Suprapubic skin (tissue), 4 donors: ENCODE data around the gene RBL2. TPM values are rescaled to one million over a fixed set of nuclear protein-coding genes. Genes with fewer than 3 reads are reported as not detected.
"Not testable (repeated sequence)": the region's sequence is repeated elsewhere in the genome, so short reads cannot be mapped to it uniquely, and the experiment has no call there.

Source experiments
- DNase-seq, 2 donors: peaks; one replicate each; pipeline ENCODE4 v3.0.0-alpha.2; 2019; ENCODE audit warnings: low spot score in 2 of 2
- H3K27ac ChIP-seq: fragments of 200-600 bp; sonication (generic); one replicate; pipeline ENCODE4 v1.5.1; 2019
- H3K27me3 ChIP-seq: fragments of 200-600 bp; sonication (generic); one replicate; pipeline ENCODE4 v1.5.1; 2019
- H3K36me3 ChIP-seq: fragments of 200-600 bp; sonication (generic); one replicate; pipeline ENCODE4 v1.5.1; 2019
- H3K4me1 ChIP-seq: fragments of 200-600 bp; sonication (generic); one replicate; pipeline ENCODE4 v1.5.1; 2019
- H3K4me3 ChIP-seq: fragments of 200-600 bp; sonication (generic); one replicate; pipeline ENCODE4 v1.5.1; 2019; ENCODE audit warnings: mild to moderate bottlenecking
- H3K9me3 ChIP-seq: fragments of 200-600 bp; sonication (generic); one replicate; pipeline ENCODE4 v1.5.1; 2019
- EP300 ChIP-seq: sonication (generic); formaldehyde crosslinking; IDR thresholded peaks from one replicate; pipeline ENCODE4 v1.6.1; 2017; ENCODE audit warnings: antibody characterized with exemption
- POLR2A ChIP-seq, 2 donors: fragments of 450-650 bp; IDR thresholded peaks; one replicate each; pipeline ENCODE4 v1.6.1; 2017; ENCODE audit warnings: antibody characterized with exemption in 2 of 2, mild to moderate bottlenecking in 2 of 2, moderate library complexity in 2 of 2
- POLR2AphosphoS5 ChIP-seq, 3 donors: sonication (generic); formaldehyde crosslinking; IDR thresholded peaks; one replicate each; pipeline ENCODE4 v1.6.1; 2017; ENCODE audit warnings: antibody characterized with exemption in 3 of 3
- WGBS: methylation state at CpG from one replicate; pipeline ENCODE4 v1.1.5; 2018; 5-methylcytosine and 5-hydroxymethylcytosine counted together
- total RNA-seq, 4 donors: library from RNA; depleted of rRNA; stranded (reverse); fragments of >200 nt; gene quantifications; one replicate each; pipeline ENCODE4 v1.1.0, GENCODE V29; 2016
- TF ChIP-seq, protein P1 (sequence below), 2 donors: fragments of 200-600 bp in 1 of 2; fragments of 450-650 bp in 1 of 2; sonication (generic) in 1 of 2; IDR thresholded peaks; one replicate each; pipeline ENCODE4 v1.5.1; 2016 to 2019; ENCODE audit warnings: antibody characterized with exemption in 2 of 2, mild to moderate bottlenecking in 1 of 2, moderate library complexity in 1 of 2

RBL2 gene
- total RNA-seq, 4 donors from 2014 or later = 66.4 to 155 (median 71.9) TPM

- WGBS = 80% methylated on average over 5 of the region's 5 CpGs
- Histone ChIP-seq H3K9me3 (no peaks in the 10 kb centered on the region), H3K27ac (no peak overlapping the region), H3K4me1 (no peaks in the 10 kb centered on the region), H3K36me3 (no peaks in the 10 kb centered on the region), H3K27me3 (no peaks in the 10 kb centered on the region), H3K4me3 (no peak overlapping the region)
- no peak for TF ChIP-seq EP300
- TF ChIP-seq POLR2AphosphoS5 (IDR thresholded peaks at IDR 0.05) = no peak
- TF ChIP-seq, protein P1, sequence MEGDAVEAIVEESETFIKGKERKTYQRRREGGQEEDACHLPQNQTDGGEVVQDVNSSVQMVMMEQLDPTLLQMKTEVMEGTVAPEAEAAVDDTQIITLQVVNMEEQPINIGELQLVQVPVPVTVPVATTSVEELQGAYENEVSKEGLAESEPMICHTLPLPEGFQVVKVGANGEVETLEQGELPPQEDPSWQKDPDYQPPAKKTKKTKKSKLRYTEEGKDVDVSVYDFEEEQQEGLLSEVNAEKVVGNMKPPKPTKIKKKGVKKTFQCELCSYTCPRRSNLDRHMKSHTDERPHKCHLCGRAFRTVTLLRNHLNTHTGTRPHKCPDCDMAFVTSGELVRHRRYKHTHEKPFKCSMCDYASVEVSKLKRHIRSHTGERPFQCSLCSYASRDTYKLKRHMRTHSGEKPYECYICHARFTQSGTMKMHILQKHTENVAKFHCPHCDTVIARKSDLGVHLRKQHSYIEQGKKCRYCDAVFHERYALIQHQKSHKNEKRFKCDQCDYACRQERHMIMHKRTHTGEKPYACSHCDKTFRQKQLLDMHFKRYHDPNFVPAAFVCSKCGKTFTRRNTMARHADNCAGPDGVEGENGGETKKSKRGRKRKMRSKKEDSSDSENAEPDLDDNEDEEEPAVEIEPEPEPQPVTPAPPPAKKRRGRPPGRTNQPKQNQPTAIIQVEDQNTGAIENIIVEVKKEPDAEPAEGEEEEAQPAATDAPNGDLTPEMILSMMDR (IDR thresholded peaks at IDR 0.05) = no peak
- no peak for TF ChIP-seq POLR2A (IDR thresholded peaks at IDR 0.05)
- DNase-seq = no peak
Observed at GRCh38 chr16:53537626-53538025, 103.4 kb downstream of the RBL2 start.

DNA sequence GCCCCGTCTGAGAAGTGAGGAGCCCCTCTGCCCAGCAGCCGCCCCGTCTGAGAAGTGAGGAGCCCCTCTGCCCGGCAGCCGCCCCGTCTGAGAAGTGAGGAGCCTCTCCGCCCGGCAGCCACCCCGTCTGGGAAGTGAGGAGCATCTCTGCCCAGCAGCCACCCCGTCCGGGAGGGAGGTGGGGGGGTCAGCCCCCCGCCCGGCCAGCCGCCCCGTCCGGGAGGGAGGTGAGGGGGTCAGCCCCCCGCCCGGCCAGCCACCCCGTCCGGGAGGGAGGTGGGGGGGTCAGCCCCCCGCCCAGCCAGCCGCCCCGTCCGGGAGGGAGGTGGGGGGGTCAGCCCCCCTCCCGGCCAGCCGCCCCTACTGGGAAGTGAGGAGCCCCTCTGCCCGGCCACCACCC, 105.1 kb downstream of the RBL2 start:
- 87% methylated on average over 3 of the region's 27 CpGs for WGBS

GRCh38 chr16:53539759-53540718, 105.8 kb downstream of the RBL2 start:
- 91% methylated on average over 13 of the region's 13 CpGs for WGBS
- H3K4me1 ChIP-seq, DNase-seq, H3K4me3 ChIP-seq, H3K27ac ChIP-seq, H3K9me3 ChIP-seq, H3K36me3 ChIP-seq, H3K27me3 ChIP-seq: not testable (repeated sequence)

More for the DNA sequence above, 105.1 kb downstream of the RBL2 start:
- not testable (repeated sequence) for H3K27ac ChIP-seq, H3K36me3 ChIP-seq, H3K9me3 ChIP-seq, DNase-seq, H3K4me1 ChIP-seq, H3K4me3 ChIP-seq, H3K27me3 ChIP-seq

Other genes with a start within 250 kb of the RBL2 start
- 10 to 100 TPM; 30.2 to 55.5 (median 36.6) TPM for gene AKTIP, start 68.7 kb downstream of the RBL2 start, total RNA-seq